Sigmoid colon (tissue), 4 donors: ENCODE data around the gene EGLN1.

Experiments
- CTCF ChIP-seq, 4 experiments: fragments of 450-650 bp in 3 of 4; fragments of 200-600 bp in 1 of 4; IDR thresholded peaks; one replicate each; pipeline ENCODE4 v1.5.1; 2016 to 2019; ENCODE audit warnings: antibody characterized with exemption in 4 of 4, mild to moderate bottlenecking in 3 of 4, moderate library complexity in 2 of 4
- EP300 ChIP-seq, 4 donors: sonication (generic); formaldehyde crosslinking; IDR thresholded peaks; one replicate each; pipeline ENCODE4 v1.6.1; 2017; ENCODE audit warnings: antibody characterized with exemption in 4 of 4
- POLR2A ChIP-seq, 2 donors: fragments of 450-650 bp; IDR thresholded peaks; one replicate each; pipeline ENCODE4 v1.6.1; 2016; ENCODE audit warnings: antibody characterized with exemption in 2 of 2, mild to moderate bottlenecking in 2 of 2, moderate library complexity in 2 of 2
- POLR2AphosphoS5 ChIP-seq, 4 donors: sonication (generic); formaldehyde crosslinking; IDR thresholded peaks; one replicate each; pipeline ENCODE4 v1.6.1; 2017; ENCODE audit warnings: antibody characterized with exemption in 4 of 4

DNA sequence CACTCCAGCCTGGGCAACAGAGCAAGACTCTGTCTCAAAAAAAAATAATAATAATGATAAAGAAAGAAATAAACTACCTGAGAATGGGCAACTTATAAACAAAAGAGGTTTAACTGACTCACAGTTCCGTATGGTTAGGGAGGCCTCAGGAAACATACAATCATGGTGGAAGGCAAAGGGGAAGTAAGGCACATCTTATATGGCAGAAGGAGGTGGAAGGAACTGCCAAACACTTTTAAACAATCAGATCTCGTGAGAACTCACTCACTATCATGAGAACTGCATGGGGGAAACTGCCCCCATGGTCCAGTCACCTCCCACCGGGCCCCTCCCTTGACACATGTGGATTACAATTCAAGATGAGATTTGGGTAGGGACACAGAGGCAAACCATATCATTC is 6.3 kb upstream of the EGLN1 start:
- TF ChIP-seq CTCF (IDR thresholded peaks at IDR 0.05) (no peak), EP300 (IDR thresholded peaks at IDR 0.05) (no peak), POLR2A (IDR thresholded peaks at IDR 0.05) (no peak), POLR2AphosphoS5 (IDR thresholded peaks at IDR 0.05) (no peak)
